HG03108 (cell line): ENCODE measurements around the gene TCF15.

Source experiments
- ATAC-seq: cut with Tn5 transposase; IDR thresholded peaks from one replicate; pipeline ENCODE4 v1.9.1; 2021; ENCODE audit warnings: moderate library complexity; ENCODE audit not compliant: unreplicated experiment

Gene TCF15

GRCh38 chr20:556984-557383, 53.1 kb downstream of the TCF15 start:
- no peak for ATAC-seq

- ATAC-seq: no peak
Measured at GRCh38 chr20:555976-556385, 54.1 kb downstream of the TCF15 start.
